Endodermal cell (in vitro differentiated cells): ENCODE results near the gene RGL1. TPM values are rescaled to one million over a fixed set of nuclear protein-coding genes. Genes with fewer than 3 reads are reported as not detected.
A peak's percentile ranks its signal among the peaks of the same experiment; 100 is the strongest.

Experiments used
- DNase-seq: peaks from one replicate; pipeline ENCODE4 v3.0.0-alpha.2; 2017
- H3K27ac ChIP-seq: 2 replicates; pipeline ENCODE4 v1.5.1; 2013; ENCODE audit warnings: mild to moderate bottlenecking, low read depth, low read length, moderate library complexity
- H3K27me3 ChIP-seq: 2 replicates; pipeline ENCODE4 v1.6.1; 2013; ENCODE audit warnings: mild to moderate bottlenecking, low read length, moderate library complexity; ENCODE audit not compliant: insufficient read depth, control insufficient read depth, poor library complexity, severe bottlenecking
- H3K36me3 ChIP-seq: 2 replicates; pipeline ENCODE4 v1.7.0; 2013; ENCODE audit warnings: mild to moderate bottlenecking, low read length, moderate library complexity; ENCODE audit not compliant: control insufficient read depth, insufficient read depth
- H3K4me1 ChIP-seq: one replicate; pipeline ENCODE4 v1.7.0; 2013; ENCODE audit warnings: low read length; ENCODE audit not compliant: control insufficient read depth, insufficient read depth
- H3K4me3 ChIP-seq: 2 replicates; pipeline ENCODE4 v1.5.1; 2013; ENCODE audit warnings: mild to moderate bottlenecking, low read length, moderate library complexity
- H3K9ac ChIP-seq: 2 replicates; pipeline ENCODE4 v1.6.1; 2013; ENCODE audit warnings: mild to moderate bottlenecking, low read length, moderate library complexity; ENCODE audit not compliant: poor library complexity, severe bottlenecking; ENCODE audit errors: extremely low read depth
- H3K9me3 ChIP-seq: 2 replicates; pipeline ENCODE4 v1.6.1; 2013; ENCODE audit warnings: mild to moderate bottlenecking, low read length, moderate library complexity; ENCODE audit not compliant: control insufficient read depth
- H3K27ac Mint-ChIP-seq: 2 replicates; pipeline ENCODE4 v1.8.0; 2020; ENCODE audit warnings: mixed read lengths
- H3K27me3 Mint-ChIP-seq: 2 replicates; pipeline ENCODE4 v1.8.0; 2021; ENCODE audit warnings: mild to moderate bottlenecking, mixed read lengths; ENCODE audit not compliant: insufficient read depth
- H3K36me3 Mint-ChIP-seq: 2 replicates; pipeline ENCODE4 v1.8.0; 2020; ENCODE audit warnings: low read depth, mixed read lengths
- H3K4me1 Mint-ChIP-seq: 2 replicates; pipeline ENCODE4 v1.8.0; 2020; ENCODE audit warnings: mixed read lengths
- H3K4me3 Mint-ChIP-seq: 2 replicates; pipeline ENCODE4 v1.8.0; 2020; ENCODE audit warnings: mild to moderate bottlenecking, moderate library complexity, mixed read lengths
- H3K9me3 Mint-ChIP-seq: 2 replicates; pipeline ENCODE4 v1.8.0; 2020; ENCODE audit warnings: mild to moderate bottlenecking, mixed read lengths
- CTCF ChIP-seq: fragments of 200-600 bp; sonication (generic); conservative IDR thresholded peaks from 2 replicates; pipeline ENCODE4 v1.5.0; 2021; ENCODE audit warnings: antibody characterized with exemption, mild to moderate bottlenecking
- WGBS, 2 experiments: methylation state at CpG; one replicate each; pipeline versions ENCODE4 v1.1.5 to v1.1.7; 2013; ENCODE audit warnings: missing lambda C conversion rate in 2 of 2, mixed read lengths in 1 of 2; ENCODE audit not compliant: insufficient coverage in 1 of 2, insufficient read length in 1 of 2; 5-methylcytosine and 5-hydroxymethylcytosine counted together
- total RNA-seq, 2 donors: library from RNA; stranded (reverse); fragmentation: NEBNext Ultra II Directional in 1 of 2; extraction: Animal tissue kit (Norgen Biotek cat#: 25700) in 1 of 2; gene quantifications; 2 replicates in 1 of 2; 3 replicates in 1 of 2; pipeline ENCODE4 v1.2.1, GENCODE V29; 2021

The RGL1 gene
- total RNA-seq, 2 donors from 2014 or later = 0.15 to 2.6 TPM

DNA sequence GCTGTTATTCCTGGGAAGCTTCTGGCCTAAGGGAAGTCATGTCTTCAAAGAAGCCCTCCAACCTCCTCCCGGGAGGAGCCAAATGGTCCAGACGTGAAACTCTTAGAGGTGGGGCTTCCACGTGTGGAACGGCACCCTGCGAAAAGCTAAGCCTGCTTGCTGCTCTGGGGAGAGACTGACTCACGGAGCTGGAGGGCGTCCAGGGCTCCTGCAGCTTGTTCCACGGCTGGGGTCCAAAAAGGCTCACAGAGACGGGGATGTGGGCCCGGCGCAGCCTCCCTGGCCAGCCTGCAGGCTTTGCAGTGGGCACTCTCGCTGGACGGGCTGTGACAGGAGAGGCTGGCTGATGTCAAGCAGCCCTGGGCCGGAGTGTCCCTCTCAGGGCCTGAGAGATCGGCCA, 127.5 kb downstream of the RGL1 start:
- Histone ChIP-seq H3K9ac (no peak overlapping the region), H3K4me3 (no peak overlapping the region), H3K4me1 (no peaks in the 10 kb centered on the region), H3K27me3 (no peaks in the 10 kb centered on the region), H3K27ac (no peak overlapping the region), H3K9me3 (no peaks in the 10 kb centered on the region), H3K36me3 (no peaks in the 10 kb centered on the region)
- DNase-seq = no peak
- no peaks in the 10 kb centered on the region for H3K36me3 Mint-ChIP-seq
- no peaks in the 10 kb centered on the region for H3K4me1 Mint-ChIP-seq
- 83 to 90% methylated on average over 11 to 15 of the region's 15 CpGs for WGBS, 2 experiments
- no peak overlapping the region for H3K4me3 Mint-ChIP-seq
- H3K27me3 Mint-ChIP-seq = peaks cover 4% of the 10 kb centered on the region
- no peaks in the 10 kb centered on the region for H3K9me3 Mint-ChIP-seq
- no peak for TF ChIP-seq CTCF
- H3K27ac Mint-ChIP-seq = no peak overlapping the region

- no peak overlapping the region for H3K4me3 ChIP-seq
- no peak for DNase-seq
- Mint-ChIP-seq H3K9me3 (no peaks in the 10 kb centered on the region), H3K4me1 (no peaks in the 10 kb centered on the region), H3K27me3 (peaks cover 4% of the 10 kb centered on the region), H3K36me3 (no peaks in the 10 kb centered on the region), H3K27ac (no peak overlapping the region), H3K4me3 (no peak overlapping the region)
- TF ChIP-seq CTCF = no peak
- no peak overlapping the region for H3K9ac ChIP-seq
- WGBS, 2 experiments = 85% methylated on average over 4 of the region's 4 CpGs; no CpG with 5 or more reads in 1 of the 2 experiments
- no peaks in the 10 kb centered on the region for H3K36me3 ChIP-seq
- H3K9me3 ChIP-seq = no peaks in the 10 kb centered on the region
- no peaks in the 10 kb centered on the region for H3K27me3 ChIP-seq
- no peak overlapping the region for H3K27ac ChIP-seq
- no peaks in the 10 kb centered on the region for H3K4me1 ChIP-seq
Observed at GRCh38 chr1:183933528-183934179, 128.7 kb downstream of the RGL1 start.

- 80 to 86% methylated on average over 6 of the region's 6 CpGs for WGBS, 2 experiments
Observed at GRCh38 chr1:183934314-183934713, 129.4 kb downstream of the RGL1 start.

More at GRCh38 chr1:183934314-183934713, 129.4 kb downstream of the RGL1 start:
- Mint-ChIP-seq H3K4me3 (no peak overlapping the region), H3K4me1 (no peaks in the 10 kb centered on the region), H3K27ac (no peak overlapping the region), H3K9me3 (no peaks in the 10 kb centered on the region), H3K27me3 (peaks cover 4% of the 10 kb centered on the region), H3K36me3 (no peaks in the 10 kb centered on the region)
- Histone ChIP-seq H3K4me1 (no peaks in the 10 kb centered on the region), H3K9me3 (no peaks in the 10 kb centered on the region), H3K36me3 (no peaks in the 10 kb centered on the region), H3K27ac (peak overlapping the region; percentile 7), H3K27me3 (no peaks in the 10 kb centered on the region), H3K4me3 (no peak overlapping the region), H3K9ac (no peak overlapping the region)
- TF ChIP-seq CTCF = no peak
- DNase-seq = no peak
